H54 (cell line): Measurements from ENCODE around the gene FAM151B.

ENCODE experiments used
- DNase-seq: peaks from one replicate; pipeline ENCODE4 v3.0.0; 2011; ENCODE audit warnings: low spot score, mixed read lengths; ENCODE audit not compliant: insufficient read length
- FAIRE-seq: peaks from 3 replicates; lab custom pipeline; 2011; peaks lifted over from hg19 to GRCh38; lab: Jason Lieb, UNC
- POLR2A ChIP-seq: IDR thresholded peaks from 2 replicates; pipeline ENCODE4 v1.6.1; 2011; ENCODE audit warnings: low read depth, mild to moderate bottlenecking, low read length

The FAM151B gene

DNA sequence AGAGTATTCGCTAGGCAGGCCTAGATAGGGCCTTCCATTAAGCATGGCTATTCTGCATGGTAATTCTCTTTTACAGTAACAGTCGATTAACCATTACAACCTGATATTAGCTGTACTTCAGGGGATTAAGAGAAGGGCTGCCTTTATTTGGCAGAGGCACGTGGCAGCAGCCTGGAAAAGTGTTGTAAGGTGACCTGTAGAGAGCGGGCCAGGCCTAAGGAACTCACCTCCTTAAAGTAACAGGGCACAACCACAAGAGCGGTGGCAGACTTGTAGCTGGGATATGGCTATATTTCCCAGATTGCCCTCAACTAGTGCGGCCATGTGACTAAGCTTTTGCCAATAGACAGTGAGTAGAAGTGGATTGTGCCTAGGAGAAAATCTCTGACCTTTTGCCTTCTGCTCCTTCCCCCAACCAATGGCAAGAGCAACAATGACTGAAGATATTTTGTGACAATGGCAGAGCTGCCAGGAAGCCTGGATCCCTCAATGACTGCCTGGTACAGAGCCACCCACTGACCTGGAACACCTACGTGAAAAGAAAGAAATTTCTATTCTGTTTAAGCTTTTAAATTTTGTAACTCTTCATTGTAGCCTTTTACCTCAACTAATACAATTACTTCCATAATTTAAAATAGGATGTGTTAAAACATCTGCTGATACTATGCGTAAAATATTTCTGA is 101.1 kb downstream of the FAM151B start:
- TF ChIP-seq POLR2A: no peak
- FAIRE-seq: no peak
- no peak for DNase-seq

DNA sequence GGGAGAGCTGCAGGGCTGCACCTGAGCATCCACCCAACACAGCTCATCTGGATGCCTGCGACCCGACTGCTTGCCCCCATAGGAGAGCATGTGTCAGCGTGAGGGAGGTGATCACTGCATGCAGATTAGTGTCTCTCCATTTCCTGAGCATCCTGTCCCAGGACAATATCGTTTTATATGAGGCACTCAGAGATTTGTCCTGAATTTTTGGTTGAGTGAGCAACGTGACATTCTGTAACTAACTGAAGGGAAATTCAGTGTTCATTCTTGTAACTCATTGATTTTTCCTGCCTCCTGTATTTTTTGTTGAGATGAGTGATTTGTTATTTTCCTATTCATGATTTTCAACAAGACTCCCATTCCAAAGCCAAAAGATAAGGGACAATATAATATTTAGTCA is 102.9 kb downstream of the FAM151B start:
- no peak for TF ChIP-seq POLR2A
- DNase-seq: no peak
- FAIRE-seq: no peak

DNA sequence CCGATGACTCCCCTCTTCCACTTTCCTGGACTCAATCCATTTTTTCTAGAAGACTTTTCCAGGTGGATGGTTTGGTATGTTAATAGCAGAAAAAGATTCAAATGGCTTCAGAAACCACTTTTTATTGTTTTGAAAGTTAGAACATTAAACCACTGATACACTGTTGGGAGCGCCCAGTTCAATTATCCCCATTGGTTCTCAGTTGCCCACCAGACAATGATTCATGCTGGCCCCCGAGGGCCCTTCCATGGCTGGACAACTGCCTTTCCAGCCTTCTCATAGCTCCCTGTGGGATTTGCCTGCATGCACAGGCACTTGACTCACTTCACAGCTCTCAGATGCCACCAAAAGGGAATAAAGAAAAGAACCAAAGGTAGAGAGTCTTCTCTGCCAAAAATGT is 103.5 kb downstream of the FAM151B start:
- no peak for TF ChIP-seq POLR2A
- no peak for FAIRE-seq
- DNase-seq: no peak

DNA sequence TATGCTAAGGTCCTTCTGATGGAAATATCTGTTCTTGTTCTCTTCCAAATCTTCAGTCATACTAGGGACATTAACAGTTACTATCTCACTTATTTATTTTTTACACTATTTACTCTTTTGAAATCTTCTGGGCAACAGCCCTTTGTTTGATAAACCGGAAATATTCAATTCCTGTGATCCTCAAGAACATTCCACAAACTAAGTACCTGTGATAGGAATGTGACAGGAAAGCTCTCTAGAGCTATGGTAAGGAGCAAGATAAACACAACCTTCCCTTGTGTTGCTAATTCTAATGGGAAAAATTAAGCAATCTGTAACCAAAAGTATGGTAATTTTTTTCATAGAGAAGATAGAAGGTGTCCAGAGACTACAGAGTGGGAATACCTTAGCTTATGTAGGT is 104.2 kb downstream of the FAM151B start:
- TF ChIP-seq POLR2A: no peak
- no peak for DNase-seq
- no peak for FAIRE-seq
